Stimulated activated CD4-positive, alpha-beta T cell treated with anti-CD3 and anti-CD28 coated beads, Interleukin-2, amount 100 ng/mL, for 4 hours (primary cell): ENCODE measurements around the gene TRAF3IP1.

ENCODE experiments used
- DNase-seq: peaks from one replicate; pipeline ENCODE4 v3.0.0-alpha.2; 2020; ENCODE audit warnings: low read depth

The TRAF3IP1 gene

GRCh38 chr2:238449241-238449640 is 128.9 kb downstream of the TRAF3IP1 start:
- DNase-seq, result no peak

- DNase-seq, result no peak
Measured at GRCh38 chr2:238449909-238450417, 129.6 kb downstream of the TRAF3IP1 start.

GRCh38 chr2:238450440-238450861 is 130.1 kb downstream of the TRAF3IP1 start:
- no peak for DNase-seq
